ENCODE results near the gene PGAP3.

DNA sequence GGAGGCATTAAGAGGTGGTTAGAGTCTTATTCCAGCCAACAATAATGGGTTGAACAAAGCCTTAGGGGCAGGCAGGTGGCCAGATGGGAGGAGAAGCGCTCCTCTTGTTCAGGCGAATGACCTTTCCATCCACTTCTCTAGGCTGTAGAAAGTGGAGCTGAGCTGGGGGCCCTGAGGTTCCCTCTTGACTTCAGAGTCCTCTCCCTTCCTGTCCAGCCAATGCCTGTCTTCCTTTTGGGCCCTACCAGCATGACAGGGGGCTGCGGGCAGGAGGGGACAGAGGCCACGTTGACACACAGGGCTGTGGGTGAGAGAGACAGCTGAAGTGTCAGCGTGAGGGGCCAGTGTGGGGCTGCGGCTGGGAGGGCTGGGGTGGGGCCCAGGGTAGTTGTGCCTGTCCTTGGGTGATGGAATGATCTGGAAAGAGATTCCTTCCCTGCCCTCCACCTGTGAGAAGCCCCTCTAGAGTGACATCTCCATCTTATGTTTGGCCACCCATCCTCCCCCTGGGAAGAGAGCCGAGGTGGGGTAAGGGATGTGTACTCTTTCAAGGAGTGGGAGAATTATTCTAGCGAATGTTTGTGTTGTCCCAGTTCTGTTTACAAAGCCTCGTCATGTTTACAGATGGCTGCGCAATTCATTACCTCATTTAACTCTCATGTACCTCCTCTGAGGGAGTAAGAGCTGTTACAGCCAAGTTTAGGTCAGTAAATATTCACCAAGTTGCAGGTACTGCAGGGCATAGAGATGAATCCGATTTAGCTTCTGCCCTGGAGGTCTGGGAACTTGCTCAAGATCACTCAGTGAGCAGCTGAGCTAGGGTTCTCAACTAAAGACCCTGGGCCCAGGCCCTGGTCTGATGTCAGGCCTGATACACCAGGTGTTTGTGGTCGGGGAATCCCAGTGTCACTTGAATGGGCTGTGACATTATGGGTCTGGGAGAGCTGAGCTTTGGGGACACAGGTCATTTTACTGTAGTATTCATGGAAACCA lies 15.3 kb upstream of the PGAP3 start:
- TF ChIP-seq, protein P1, sequence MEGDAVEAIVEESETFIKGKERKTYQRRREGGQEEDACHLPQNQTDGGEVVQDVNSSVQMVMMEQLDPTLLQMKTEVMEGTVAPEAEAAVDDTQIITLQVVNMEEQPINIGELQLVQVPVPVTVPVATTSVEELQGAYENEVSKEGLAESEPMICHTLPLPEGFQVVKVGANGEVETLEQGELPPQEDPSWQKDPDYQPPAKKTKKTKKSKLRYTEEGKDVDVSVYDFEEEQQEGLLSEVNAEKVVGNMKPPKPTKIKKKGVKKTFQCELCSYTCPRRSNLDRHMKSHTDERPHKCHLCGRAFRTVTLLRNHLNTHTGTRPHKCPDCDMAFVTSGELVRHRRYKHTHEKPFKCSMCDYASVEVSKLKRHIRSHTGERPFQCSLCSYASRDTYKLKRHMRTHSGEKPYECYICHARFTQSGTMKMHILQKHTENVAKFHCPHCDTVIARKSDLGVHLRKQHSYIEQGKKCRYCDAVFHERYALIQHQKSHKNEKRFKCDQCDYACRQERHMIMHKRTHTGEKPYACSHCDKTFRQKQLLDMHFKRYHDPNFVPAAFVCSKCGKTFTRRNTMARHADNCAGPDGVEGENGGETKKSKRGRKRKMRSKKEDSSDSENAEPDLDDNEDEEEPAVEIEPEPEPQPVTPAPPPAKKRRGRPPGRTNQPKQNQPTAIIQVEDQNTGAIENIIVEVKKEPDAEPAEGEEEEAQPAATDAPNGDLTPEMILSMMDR (IDR thresholded peaks at IDR 0.05), result no peak
- TF ChIP-seq POLR2A (IDR thresholded peaks at IDR 0.05), result no peak

All from uterus (tissue), 2 donors.